Bone marrow (tissue), 2 donors: ENCODE measurements around the gene RGSL1.
"Not testable (repeated sequence)": the region's sequence is repeated elsewhere in the genome, so short reads cannot be mapped to it uniquely, and the experiment has no call there.

ENCODE experiments used
- DNase-seq, 2 donors: peaks; one replicate each; lab custom pipeline; 2025; lab: John Stamatoyannopoulos, UW

The RGSL1 gene

GRCh38 chr1:182446033-182446669 is 3.8 kb upstream of the RGSL1 start:
- DNase-seq: peak in 1 of 2 donors; percentile 27

DNA sequence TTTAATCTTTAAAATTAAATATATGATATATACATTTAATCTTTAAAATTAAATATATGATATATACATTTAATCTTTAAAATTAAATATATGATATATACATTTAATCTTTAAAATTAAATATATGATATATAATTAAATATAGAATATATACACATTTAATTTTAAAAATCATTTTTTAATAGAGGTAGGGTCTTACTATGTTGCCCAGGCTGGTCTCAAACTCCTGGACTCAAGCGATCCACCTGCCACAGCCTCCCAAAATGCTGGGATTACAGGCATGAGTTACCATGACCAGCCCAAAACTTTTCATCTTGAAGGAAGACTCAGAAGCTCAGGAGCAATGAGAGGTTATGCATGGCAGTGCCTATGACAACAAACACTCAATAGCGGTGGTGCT is 2.8 kb upstream of the RGSL1 start:
- not testable (repeated sequence) for DNase-seq

- DNase-seq: no peak
Measured at GRCh38 chr1:182447660-182448059, 2.3 kb upstream of the RGSL1 start.

- no peak for DNase-seq
Measured at GRCh38 chr1:182453631-182454030, 3.7 kb downstream of the RGSL1 start.

GRCh38 chr1:182457844-182458243 is 7.9 kb downstream of the RGSL1 start:
- no peak for DNase-seq

- DNase-seq: no peak
Measured at GRCh38 chr1:182459949-182460348, 10.0 kb downstream of the RGSL1 start.

DNA sequence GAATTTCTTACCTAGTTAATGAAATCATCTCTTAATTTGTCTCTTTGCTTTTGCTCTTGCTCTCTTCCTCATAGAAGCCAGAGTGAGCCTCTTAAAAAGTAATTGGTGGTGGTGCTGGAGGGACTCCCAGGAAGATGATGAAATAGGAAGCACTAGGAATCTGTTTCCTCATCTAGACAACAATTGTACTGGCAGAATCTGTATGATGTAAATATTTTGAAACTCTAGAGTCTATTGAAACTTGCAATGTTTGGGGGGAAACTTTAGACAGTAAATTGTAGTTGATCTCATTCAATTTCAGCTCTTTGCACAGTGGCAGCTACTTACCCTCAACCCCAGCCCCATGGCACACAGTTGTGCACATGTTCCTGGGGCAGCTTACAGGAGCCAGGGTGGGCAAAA is 10.6 kb downstream of the RGSL1 start:
- no peak for DNase-seq

DNA sequence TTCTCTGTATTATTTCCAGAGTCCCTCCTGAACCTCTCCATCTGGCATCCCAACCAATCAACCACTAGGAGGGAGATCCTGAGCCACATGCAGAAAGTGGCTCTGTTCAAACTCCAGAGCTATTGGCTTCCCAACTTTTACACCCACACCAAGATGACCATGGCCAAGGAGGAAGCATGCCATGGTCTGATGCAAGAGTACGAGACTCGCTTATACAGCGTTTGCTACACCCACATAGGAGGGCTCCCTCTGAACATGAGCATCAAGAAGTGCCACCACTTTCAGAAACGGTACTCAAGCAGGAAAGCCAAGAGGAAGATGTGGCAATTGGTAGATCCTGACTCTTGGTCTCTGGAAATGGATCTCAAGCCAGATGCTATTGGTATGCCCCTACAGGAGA is 23.6 kb downstream of the RGSL1 start:
- DNase-seq: no peak

- no peak for DNase-seq
Measured at GRCh38 chr1:182476625-182477024, 26.7 kb downstream of the RGSL1 start.

DNA sequence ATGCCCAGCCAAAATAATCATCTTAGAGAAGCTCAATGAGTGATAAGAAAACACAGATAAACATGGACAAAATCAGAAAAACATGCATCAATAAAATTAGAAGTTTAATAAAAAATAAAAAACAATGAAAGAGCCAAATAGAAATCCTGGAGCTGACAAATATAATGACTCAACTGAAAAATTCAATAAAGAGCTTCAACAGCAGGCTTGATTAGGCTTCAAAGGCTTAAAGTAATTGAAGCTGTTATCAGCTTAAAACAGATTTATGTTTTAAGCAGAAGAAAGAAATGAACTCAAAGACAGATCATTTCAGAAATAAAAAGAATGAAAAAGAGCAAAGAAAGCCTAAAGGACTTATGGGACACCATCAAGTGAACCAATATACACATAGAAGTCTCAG is 28.3 kb downstream of the RGSL1 start:
- no peak for DNase-seq

DNA sequence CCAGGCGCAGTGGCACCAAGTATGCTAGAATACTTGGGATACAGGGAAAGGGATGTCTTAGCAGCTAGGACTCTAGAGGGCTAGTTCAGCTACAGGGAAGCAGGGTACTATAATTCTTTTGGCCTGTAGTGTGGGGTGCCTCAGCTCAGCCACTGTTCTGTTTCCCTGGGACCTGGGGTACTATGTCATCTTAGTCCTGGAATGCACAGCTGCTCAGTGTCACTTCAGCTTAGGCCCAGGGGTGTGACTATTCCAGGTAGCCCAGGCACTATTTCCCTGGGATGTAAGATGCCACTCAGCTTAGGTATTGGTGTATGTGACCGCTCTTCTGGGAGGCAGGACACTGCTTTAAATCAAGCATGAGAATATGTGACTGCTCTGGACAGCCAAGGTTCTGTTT is 34.1 kb downstream of the RGSL1 start:
- DNase-seq: no peak

DNA sequence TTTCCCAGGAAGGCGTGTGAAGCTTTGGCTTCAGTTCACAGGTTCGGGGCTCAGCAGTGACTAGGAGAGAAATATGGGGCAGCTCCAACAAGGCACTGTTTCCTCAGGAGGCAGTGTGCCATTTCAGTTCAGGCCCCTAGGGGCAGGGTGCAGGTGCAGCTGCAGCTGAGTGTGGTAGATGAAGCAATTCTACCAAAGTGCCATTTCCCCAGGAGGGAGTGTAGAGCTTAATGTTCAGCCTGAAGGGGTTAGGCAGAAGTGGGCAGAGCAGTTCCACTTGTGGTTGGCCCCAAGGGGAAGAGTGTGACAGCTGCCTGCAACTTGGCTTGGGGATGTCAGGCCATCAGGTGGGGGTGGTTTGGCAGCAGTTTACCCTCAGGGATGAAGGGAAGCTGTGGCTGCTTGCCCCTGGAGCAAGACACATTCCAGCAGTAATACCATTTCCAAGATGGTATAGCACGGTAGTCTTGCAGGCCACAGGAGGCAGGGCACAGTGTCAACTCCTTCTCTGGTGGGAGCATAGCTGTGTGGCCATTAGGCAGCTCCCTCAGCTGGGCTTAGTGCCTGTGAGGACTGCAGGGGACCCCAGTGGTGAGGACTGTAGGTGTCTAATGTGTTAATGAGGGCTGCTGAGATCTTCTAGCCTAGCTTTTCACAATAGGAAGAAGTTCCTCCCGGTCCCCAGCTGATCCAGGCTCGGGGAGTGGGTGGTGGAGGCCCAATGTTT is 34.7 kb downstream of the RGSL1 start:
- peak in 1 of 2 donors; percentile 43 for DNase-seq

- no peak for DNase-seq
Measured at GRCh38 chr1:182485861-182486260, 35.9 kb downstream of the RGSL1 start.

DNA sequence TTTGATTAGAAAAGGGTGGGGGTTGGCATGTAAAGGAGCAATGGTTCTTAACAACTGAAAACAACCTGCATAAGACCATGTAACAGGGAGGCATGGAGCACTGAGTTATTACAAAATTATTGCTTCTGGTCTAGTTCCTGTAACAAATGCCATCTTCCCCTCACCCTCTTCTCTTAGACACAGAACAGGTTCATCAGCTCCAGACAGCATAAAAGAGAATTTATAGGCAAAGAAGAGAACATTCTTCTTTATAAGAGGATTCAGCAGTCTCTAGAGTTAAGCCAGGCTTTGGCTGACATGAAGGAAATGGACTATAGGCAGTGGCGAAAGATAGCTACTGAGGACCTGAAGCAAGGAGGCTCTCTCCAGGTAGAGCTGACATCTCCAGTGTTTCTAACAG is 38.9 kb downstream of the RGSL1 start:
- DNase-seq: no peak

DNA sequence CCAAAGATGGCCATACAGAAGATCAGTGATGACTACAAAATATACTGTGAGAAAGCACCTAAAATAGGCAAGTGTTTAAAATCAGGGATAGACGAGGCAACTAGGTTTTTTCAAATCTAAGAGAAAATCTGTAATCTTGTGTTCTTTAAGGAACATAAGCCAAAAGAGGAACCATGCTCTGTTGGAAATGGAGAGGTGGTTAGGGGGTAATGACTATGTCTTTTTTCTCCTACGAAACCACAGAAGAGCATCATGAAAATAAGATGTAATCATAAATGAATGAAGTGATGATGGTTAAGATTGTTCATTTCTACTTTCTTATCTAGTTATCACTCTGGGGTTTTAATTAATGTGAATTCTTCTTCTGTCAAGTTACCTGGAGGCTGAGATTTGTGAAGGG is 43.1 kb downstream of the RGSL1 start:
- no peak for DNase-seq

DNA sequence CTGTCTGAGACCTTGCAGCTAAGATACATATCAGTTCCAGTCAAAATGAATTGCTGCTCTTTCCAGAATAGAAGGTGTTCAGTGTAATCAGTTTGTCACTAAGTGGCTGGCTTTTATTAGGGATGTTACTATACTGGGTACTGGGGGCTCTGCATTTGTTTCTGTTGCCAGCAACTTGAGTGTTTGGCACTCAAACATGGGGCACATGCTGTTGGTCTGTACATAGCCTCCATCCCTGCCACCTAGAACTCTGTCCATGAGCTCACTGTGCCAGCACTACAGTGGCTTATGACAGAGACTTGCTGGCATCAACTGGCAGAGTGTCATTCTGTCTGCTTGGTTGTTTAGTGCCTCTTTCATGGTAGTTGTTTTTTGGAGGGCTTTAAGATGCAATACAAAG is 45.1 kb downstream of the RGSL1 start:
- DNase-seq: no peak

- DNase-seq: no peak
Measured at GRCh38 chr1:182495693-182496092, 45.7 kb downstream of the RGSL1 start.

- no peak for DNase-seq
Measured at GRCh38 chr1:182507685-182508084, 57.7 kb downstream of the RGSL1 start.

DNA sequence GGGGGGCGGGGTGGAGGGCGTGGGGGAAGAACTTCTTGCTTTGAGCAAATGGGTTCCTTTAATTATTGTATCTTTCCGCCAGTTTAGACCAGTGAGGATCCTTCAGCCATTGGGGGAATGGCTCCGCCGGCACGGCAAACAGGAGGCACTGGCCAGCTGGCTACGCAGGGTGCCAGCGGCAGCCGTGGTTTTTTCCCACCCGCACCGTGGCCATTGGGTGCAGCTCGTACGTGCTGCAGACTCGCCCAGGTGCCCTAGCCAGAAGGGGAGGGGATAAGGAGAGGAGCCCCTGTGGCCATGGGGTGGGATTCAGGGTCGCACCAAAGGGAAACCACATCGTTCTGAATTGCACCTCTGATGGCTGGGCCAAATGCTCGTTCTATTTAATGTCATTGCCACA is 65.6 kb downstream of the RGSL1 start:
- DNase-seq: no peak

DNA sequence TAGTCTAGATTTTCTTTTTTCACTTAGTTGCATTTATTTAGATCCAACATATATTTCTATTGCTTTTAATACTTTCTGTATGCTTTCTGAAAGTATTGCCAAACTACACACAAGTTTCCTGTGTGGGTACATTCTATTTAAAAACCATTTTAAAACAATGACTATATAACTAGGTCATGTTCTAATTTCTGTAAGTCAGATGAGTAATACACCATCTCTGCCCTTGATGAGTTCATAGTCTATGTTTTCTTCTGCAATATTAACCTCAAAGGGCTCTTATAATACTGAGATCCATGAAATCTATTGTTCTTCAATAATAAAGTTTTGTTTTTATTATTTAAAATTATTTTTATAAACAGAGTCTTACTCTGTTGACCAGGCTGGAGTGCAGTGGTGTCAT is 70.8 kb downstream of the RGSL1 start:
- DNase-seq: no peak

DNA sequence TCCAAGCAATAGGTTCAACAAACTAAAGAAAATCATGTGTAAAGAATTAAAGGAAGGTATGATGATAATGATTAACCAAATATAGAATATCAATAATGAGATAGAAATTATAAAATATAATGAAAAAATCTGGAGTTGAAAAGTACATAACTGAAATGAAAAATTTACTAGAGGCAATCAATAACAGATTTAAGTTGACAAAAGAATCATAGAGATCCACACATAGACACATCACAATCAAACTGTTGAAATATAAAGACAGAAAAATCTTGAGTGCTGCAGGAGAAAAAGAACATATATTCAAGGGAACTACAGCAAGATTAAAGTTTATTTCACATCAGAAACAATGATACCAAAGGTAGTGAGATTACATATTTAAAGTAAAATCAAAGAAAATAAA is 75.4 kb downstream of the RGSL1 start:
- DNase-seq: no peak

DNA sequence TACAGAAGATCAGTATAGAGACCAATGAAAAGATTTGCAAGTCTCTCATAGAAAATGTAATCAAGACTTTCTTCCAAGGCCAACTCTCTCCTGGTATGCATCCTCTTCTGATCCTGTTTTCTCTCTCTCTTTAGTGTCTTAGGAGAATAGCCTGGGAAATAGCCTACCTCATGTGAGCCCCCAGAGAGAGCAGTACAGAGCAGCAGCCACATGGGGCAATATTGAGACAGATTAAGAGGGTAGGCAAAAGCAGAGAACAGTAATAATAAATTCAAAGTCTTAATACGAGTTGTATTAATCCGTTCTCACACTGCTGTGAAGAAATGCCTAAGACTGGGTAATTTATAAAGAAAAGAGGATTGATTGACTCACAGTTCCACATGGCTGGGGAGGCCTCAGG is 77.7 kb downstream of the RGSL1 start:
- DNase-seq: no peak

- DNase-seq: not testable (repeated sequence)
Measured at GRCh38 chr1:182528206-182528605, 78.3 kb downstream of the RGSL1 start.

GRCh38 chr1:182533896-182534295 is 84.0 kb downstream of the RGSL1 start:
- no peak for DNase-seq
